Retinal pigment epithelial cell (primary cell): Measurements from ENCODE around the gene MADD.

ENCODE experiments used
- DNase-seq: peaks from one replicate; pipeline ENCODE4 v3.0.0-alpha.2; 2010; ENCODE audit warnings: low read depth
- H3K4me3 ChIP-seq: 2 replicates; pipeline ENCODE4 v1.5.1; 2011; ENCODE audit warnings: mild to moderate bottlenecking, low read length, control low read depth, moderate library complexity
- CTCF ChIP-seq: conservative IDR thresholded peaks from 2 replicates; pipeline ENCODE4 v1.5.1; 2011; ENCODE audit warnings: low read depth, low read length, control low read depth, inconsistent platforms

The MADD gene

GRCh38 chr11:47369676-47370075 is 99.7 kb downstream of the MADD start:
- no peak for DNase-seq
- no peak overlapping the region for H3K4me3 ChIP-seq
- TF ChIP-seq CTCF = no peak

- DNase-seq = no peak
- TF ChIP-seq CTCF = no peak
These were observed 102.5 kb downstream of the MADD start for GRCh38 chr11:47372422-47372821.

GRCh38 chr11:47373876-47374719 is 104.2 kb downstream of the MADD start:
- no peak for DNase-seq

More at GRCh38 chr11:47372422-47372821, 102.5 kb downstream of the MADD start:
- H3K4me3 ChIP-seq = no peak overlapping the region

GRCh38 chr11:47374720-47375019 is 104.7 kb downstream of the MADD start:
- no peak overlapping the region for H3K4me3 ChIP-seq
- DNase-seq = no peak
- no peak for TF ChIP-seq CTCF

More at GRCh38 chr11:47373876-47374719, 104.2 kb downstream of the MADD start:
- no peak overlapping the region for H3K4me3 ChIP-seq
- peak; percentile 97 for TF ChIP-seq CTCF

- no peak for TF ChIP-seq CTCF
- H3K4me3 ChIP-seq = no peak overlapping the region
- no peak for DNase-seq
These were observed 105.1 kb downstream of the MADD start for GRCh38 chr11:47375020-47375419.

- no peak for TF ChIP-seq CTCF
- DNase-seq = no peak
- no peak overlapping the region for H3K4me3 ChIP-seq
These were observed 105.7 kb downstream of the MADD start for GRCh38 chr11:47375546-47376085.

- no peak for TF ChIP-seq CTCF
- no peak overlapping the region for H3K4me3 ChIP-seq
- DNase-seq = no peak
These were observed 106.2 kb downstream of the MADD start for GRCh38 chr11:47376107-47376524.
